ENCODE results near the gene GAB1. TPM values are rescaled to one million over a fixed set of nuclear protein-coding genes. Genes with fewer than 3 reads are reported as not detected.

GAB1 gene
- total RNA-seq (2014; rRNA removed; shearing (Covaris generic)), result 5.7 and 26.7 TPM in 2 replicates

DNA sequence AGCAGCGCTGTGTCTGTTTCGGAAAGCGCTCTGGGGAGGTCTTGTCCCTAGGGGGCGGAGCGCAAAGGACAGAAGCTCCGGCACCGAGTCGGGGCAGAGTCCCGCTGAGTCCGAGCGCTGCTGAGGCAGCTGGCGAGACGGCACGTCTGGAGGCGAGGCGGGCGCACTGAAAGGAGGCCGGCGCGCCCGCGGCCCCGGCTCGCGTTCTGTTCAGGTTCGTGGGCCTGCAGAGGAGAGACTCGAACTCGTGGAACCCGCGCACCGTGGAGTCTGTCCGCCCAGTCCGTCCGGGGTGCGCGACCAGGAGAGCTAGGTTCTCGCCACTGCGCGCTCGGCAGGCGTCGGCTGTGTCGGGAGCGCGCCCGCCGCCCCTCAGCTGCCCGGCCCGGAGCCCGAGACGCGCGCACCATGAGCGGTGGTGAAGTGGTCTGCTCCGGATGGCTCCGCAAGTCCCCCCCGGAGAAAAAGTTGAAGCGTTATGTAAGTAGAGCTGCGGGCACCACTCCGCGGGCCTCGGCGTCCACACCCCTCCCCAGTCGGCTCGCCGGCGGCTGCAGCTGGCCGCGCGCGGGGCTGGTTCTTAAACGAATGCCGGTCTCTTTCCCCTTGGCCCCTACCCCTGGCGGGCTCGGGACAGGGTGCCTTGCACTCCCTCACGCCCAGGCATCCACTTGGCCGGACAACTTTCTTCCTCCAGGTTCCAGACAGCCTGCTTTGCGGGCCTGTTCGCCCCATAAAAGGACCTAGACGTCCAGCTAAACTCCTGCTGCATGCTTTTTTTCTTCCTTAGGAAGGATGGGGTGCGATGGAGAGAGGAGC is at the start of gene GAB1:
Gene GAB1, plus strand, starts transcription at position 96 of the 819 bp plus-strand sequence. Its CDS starts 313 bp downstream, at position 409.
- peak; percentile 46 for DNase-seq (ENCODE audit: low spot score)
- in situ Hi-C loops (cut with HindIII; ENCODE audit: low sequenced_read_pairs), result no loop called here

GRCh38 chr4:143287572-143287923 is 49.1 kb upstream of the GAB1 start:
- DNase-seq (ENCODE audit: low spot score), result no peak
- in situ Hi-C loops (cut with HindIII; ENCODE audit: low sequenced_read_pairs), result no loop called here

DNA sequence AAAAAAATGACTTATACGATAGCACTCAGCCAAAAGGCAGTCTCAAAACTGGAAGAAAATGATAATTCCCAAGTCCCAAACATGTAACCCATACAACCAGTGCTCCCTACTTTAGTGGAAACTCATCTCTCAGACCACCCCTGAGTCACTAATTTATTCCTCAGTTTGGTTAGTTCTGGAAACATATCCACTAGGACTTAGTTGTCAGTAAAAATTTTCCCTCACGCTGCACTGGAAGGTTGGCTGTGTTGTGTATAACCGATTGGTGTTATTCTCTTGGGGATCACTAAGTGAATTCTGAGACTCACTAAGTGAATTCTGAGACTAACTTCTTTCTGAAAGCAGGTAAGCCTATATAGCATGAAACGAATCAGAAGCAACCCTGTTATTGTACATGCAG is 48.5 kb upstream of the GAB1 start:
- DNase-seq (ENCODE audit: low spot score), result no peak
- in situ Hi-C loops (cut with HindIII; ENCODE audit: low sequenced_read_pairs), result no loop called here

- DNase-seq (ENCODE audit: low spot score), result no peak
- in situ Hi-C loops (cut with HindIII; ENCODE audit: low sequenced_read_pairs), result no loop called here
These were observed 47.3 kb upstream of the GAB1 start for GRCh38 chr4:143289370-143289769.

DNA sequence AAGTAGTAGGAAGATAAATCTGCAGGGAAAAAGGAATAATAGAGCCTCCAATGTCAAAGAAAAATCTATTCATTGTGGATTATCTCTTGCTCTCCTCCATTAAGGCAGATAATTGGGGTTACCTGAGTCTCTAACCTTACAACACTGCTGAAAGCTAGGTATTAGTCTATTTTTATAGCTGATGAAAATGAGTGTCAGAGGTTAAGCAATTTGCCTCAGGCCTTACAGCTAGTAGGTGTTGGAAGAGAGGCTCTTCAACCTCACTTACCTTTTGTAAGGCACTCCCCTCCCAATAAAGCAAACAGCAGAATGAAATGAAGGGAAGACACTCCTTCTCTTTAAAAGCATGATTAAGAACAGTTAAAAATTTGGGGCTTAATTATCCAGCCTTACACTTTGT is 45.4 kb upstream of the GAB1 start:
- in situ Hi-C loops (cut with HindIII; ENCODE audit: low sequenced_read_pairs), result no loop called here
- DNase-seq (ENCODE audit: low spot score), result no peak

- no peak for DNase-seq (ENCODE audit: low spot score)
These were observed 43.8 kb upstream of the GAB1 start for GRCh38 chr4:143292858-143293257.

DNA sequence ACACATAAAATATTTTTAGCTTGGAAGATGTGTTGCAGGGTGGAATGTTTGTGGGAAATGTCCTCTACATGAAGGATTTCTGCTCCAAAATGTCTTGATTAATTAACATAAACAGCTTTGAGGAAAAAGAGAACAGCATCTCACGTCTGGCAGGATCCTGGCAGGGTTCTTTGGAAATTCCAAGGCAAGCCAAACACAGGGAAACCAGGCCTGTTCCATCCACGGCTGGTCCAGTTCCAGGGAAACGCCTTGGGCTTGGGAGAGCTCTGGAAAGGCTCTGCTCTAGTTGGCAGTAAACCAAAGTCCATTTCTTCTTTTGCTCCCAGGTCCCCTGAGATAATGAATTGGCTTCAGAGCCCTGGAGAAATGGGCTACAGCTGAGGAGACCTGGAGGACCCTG is 42.4 kb upstream of the GAB1 start:
- in situ Hi-C loops (cut with HindIII; ENCODE audit: low sequenced_read_pairs), result no loop called here

More at GRCh38 chr4:143292858-143293257, 43.8 kb upstream of the GAB1 start:
- in situ Hi-C loops (cut with HindIII; ENCODE audit: low sequenced_read_pairs), result no loop called here

DNA sequence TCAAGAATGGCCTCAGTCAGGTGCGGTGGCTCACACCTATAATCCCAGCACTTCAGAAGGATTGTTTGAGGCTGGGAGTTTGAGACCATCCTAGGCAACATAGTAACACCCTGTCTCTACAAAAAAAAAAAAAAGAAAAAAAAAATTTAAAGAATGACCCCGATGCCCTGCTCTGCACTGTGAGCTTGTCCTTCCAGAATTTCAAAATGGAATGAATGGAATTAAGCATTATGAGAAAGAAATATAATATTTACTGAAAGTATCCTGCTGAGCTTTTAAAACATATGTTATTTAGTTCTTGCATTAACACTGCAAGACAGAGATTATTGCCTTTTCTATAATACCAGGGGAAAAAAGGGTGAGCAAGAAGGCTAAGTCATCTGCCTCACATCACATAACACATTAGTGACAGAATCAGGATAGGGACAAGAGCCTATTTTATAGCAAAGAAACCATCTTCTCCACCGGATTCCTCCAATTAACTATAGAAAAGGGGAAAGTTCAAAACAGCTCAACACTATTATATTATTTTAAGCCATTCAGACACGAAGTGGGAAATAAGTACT is 41.9 kb upstream of the GAB1 start:
- no peak for DNase-seq (ENCODE audit: low spot score)
- in situ Hi-C loops (cut with HindIII; ENCODE audit: low sequenced_read_pairs), result no loop called here

More for the DNA sequence above, 42.4 kb upstream of the GAB1 start:
- DNase-seq (ENCODE audit: low spot score), result peak; percentile 82

- no peak for DNase-seq (ENCODE audit: low spot score)
- in situ Hi-C loops (cut with HindIII; ENCODE audit: low sequenced_read_pairs), result no loop called here
These were observed 40.1 kb upstream of the GAB1 start for GRCh38 chr4:143296397-143297067.

DNA sequence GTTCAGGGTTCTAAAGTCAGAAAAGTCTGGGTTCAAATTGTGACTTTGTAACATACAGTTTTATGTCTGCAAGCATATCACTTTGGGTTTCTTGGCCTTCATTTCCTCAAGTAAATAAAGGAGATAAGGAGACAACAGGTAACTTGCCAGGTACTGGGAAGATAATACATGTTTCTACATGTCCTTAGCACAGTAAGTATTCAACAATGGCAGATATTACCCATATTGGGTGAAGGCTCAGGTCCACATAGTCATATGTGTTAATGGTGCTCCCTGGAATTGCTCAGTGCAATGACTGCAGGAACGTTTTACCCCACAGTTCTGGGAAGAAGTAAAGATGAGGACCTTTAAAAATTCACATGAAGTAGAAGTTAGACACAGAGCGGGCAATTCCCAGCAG is 35.8 kb upstream of the GAB1 start:
- no peak for DNase-seq (ENCODE audit: low spot score)
- in situ Hi-C loops (cut with HindIII; ENCODE audit: low sequenced_read_pairs), result no loop called here

- in situ Hi-C loops (cut with HindIII; ENCODE audit: low sequenced_read_pairs), result no loop called here
- no peak for DNase-seq (ENCODE audit: low spot score)
These were observed 34.1 kb upstream of the GAB1 start for GRCh38 chr4:143302536-143302935.

- in situ Hi-C loops (cut with HindIII; ENCODE audit: low sequenced_read_pairs), result no loop called here
- DNase-seq (ENCODE audit: low spot score), result no peak
These were observed 29.9 kb upstream of the GAB1 start for GRCh38 chr4:143306788-143307187.

GRCh38 chr4:143307531-143307930 is 29.1 kb upstream of the GAB1 start:
- DNase-seq (ENCODE audit: low spot score), result no peak
- in situ Hi-C loops (cut with HindIII; ENCODE audit: low sequenced_read_pairs), result no loop called here

GRCh38 chr4:143308377-143308776 is 28.3 kb upstream of the GAB1 start:
- in situ Hi-C loops (cut with HindIII; ENCODE audit: low sequenced_read_pairs), result no loop called here
- DNase-seq (ENCODE audit: low spot score), result no peak

GRCh38 chr4:143311924-143312323 is 24.8 kb upstream of the GAB1 start:
- in situ Hi-C loops (cut with HindIII; ENCODE audit: low sequenced_read_pairs), result no loop called here
- no peak for DNase-seq (ENCODE audit: low spot score)

DNA sequence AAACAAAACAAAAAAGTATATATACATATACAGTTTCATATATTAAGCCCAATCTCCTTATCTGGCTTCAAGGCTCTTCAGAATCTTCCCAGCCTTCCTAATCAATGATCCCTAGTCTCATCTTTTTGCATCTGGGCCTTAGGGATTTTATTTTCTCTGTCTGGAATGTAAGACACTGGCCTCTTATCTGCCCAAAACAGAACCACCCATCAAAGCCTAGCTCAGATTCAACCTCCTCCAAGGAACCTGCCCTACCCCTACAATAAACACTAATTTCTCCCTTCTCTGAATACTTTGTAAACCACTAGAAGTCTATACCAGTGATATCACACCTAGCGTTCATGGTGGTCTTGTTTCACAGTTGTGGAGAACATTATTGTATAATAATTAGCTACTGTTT is 23.2 kb upstream of the GAB1 start:
- no peak for DNase-seq (ENCODE audit: low spot score)
- in situ Hi-C loops (cut with HindIII; ENCODE audit: low sequenced_read_pairs), result no loop called here

- in situ Hi-C loops (cut with HindIII; ENCODE audit: low sequenced_read_pairs), result no loop called here
- no peak for DNase-seq (ENCODE audit: low spot score)
These were observed 22.7 kb upstream of the GAB1 start for GRCh38 chr4:143313996-143314395.

GRCh38 chr4:143320113-143320512 is 16.6 kb upstream of the GAB1 start:
- in situ Hi-C loops (cut with HindIII; ENCODE audit: low sequenced_read_pairs), result no loop called here
- DNase-seq (ENCODE audit: low spot score), result no peak

- no peak for DNase-seq (ENCODE audit: low spot score)
- in situ Hi-C loops (cut with HindIII; ENCODE audit: low sequenced_read_pairs), result no loop called here
These were observed 9.9 kb upstream of the GAB1 start for GRCh38 chr4:143326735-143327134.

- in situ Hi-C loops (cut with HindIII; ENCODE audit: low sequenced_read_pairs), result no loop called here
- DNase-seq (ENCODE audit: low spot score), result no peak
These were observed 6.7 kb upstream of the GAB1 start for GRCh38 chr4:143329985-143330384.

All from G401 (cell line).